ENCODE data around the gene TBC1D14.

TBC1D14 gene

GRCh38 chr4:7018281-7018680 lies 108.7 kb downstream of the TBC1D14 start:
- Histone ChIP-seq H3K4me3 (ENCODE audit: low read depth, low read length) (no peak overlapping the region), H3K4me1 (ENCODE audit: control insufficient read depth, insufficient read depth, low read length) (no peaks in the 10 kb centered on the region), H3K9me3 (ENCODE audit: control insufficient read depth, insufficient read depth, low read length) (no peaks in the 10 kb centered on the region), H3K27me3 (ENCODE audit: control insufficient read depth, insufficient read depth, low read length) (no peaks in the 10 kb centered on the region), H3K9ac (ENCODE audit: low read depth, low read length) (no peak overlapping the region), H3K36me3 (ENCODE audit: control insufficient read depth, insufficient read depth, low read length) (peaks cover 59% of the 10 kb centered on the region), H3K27ac (ENCODE audit: low read depth, low read length) (no peak overlapping the region)

GRCh38 chr4:7019367-7019766 lies 109.7 kb downstream of the TBC1D14 start:
- Histone ChIP-seq H3K4me1 (ENCODE audit: control insufficient read depth, insufficient read depth, low read length) (no peaks in the 10 kb centered on the region), H3K36me3 (ENCODE audit: control insufficient read depth, insufficient read depth, low read length) (peaks cover 56% of the 10 kb centered on the region), H3K27me3 (ENCODE audit: control insufficient read depth, insufficient read depth, low read length) (no peaks in the 10 kb centered on the region), H3K27ac (ENCODE audit: low read depth, low read length) (no peak overlapping the region), H3K4me3 (ENCODE audit: low read depth, low read length) (no peak overlapping the region), H3K9ac (ENCODE audit: low read depth, low read length) (no peak overlapping the region), H3K9me3 (ENCODE audit: control insufficient read depth, insufficient read depth, low read length) (no peaks in the 10 kb centered on the region)

- Histone ChIP-seq H3K4me3 (ENCODE audit: low read depth, low read length) (no peak overlapping the region), H3K27ac (ENCODE audit: low read depth, low read length) (no peak overlapping the region), H3K4me1 (ENCODE audit: control insufficient read depth, insufficient read depth, low read length) (no peaks in the 10 kb centered on the region), H3K27me3 (ENCODE audit: control insufficient read depth, insufficient read depth, low read length) (no peaks in the 10 kb centered on the region), H3K9me3 (ENCODE audit: control insufficient read depth, insufficient read depth, low read length) (no peaks in the 10 kb centered on the region), H3K36me3 (ENCODE audit: control insufficient read depth, insufficient read depth, low read length) (peaks cover 55% of the 10 kb centered on the region), H3K9ac (ENCODE audit: low read depth, low read length) (no peak overlapping the region)
Observed at GRCh38 chr4:7020290-7020689, 110.7 kb downstream of the TBC1D14 start.

GRCh38 chr4:7020856-7021255 lies 111.2 kb downstream of the TBC1D14 start:
- Histone ChIP-seq H3K9ac (ENCODE audit: low read depth, low read length) (no peak overlapping the region), H3K27ac (ENCODE audit: low read depth, low read length) (no peak overlapping the region), H3K9me3 (ENCODE audit: control insufficient read depth, insufficient read depth, low read length) (no peaks in the 10 kb centered on the region)

GRCh38 chr4:7021355-7021754 lies 111.7 kb downstream of the TBC1D14 start:
- Histone ChIP-seq H3K9me3 (ENCODE audit: control insufficient read depth, insufficient read depth, low read length) (no peaks in the 10 kb centered on the region), H3K36me3 (ENCODE audit: control insufficient read depth, insufficient read depth, low read length) (peaks cover 51% of the 10 kb centered on the region), H3K4me3 (ENCODE audit: low read depth, low read length) (no peak overlapping the region), H3K27me3 (ENCODE audit: control insufficient read depth, insufficient read depth, low read length) (no peaks in the 10 kb centered on the region), H3K27ac (ENCODE audit: low read depth, low read length) (no peak overlapping the region), H3K9ac (ENCODE audit: low read depth, low read length) (no peak overlapping the region), H3K4me1 (ENCODE audit: control insufficient read depth, insufficient read depth, low read length) (no peaks in the 10 kb centered on the region)

More at GRCh38 chr4:7020856-7021255, 111.2 kb downstream of the TBC1D14 start:
- Histone ChIP-seq H3K36me3 (ENCODE audit: control insufficient read depth, insufficient read depth, low read length) (peaks cover 55% of the 10 kb centered on the region), H3K4me1 (ENCODE audit: control insufficient read depth, insufficient read depth, low read length) (no peaks in the 10 kb centered on the region), H3K27me3 (ENCODE audit: control insufficient read depth, insufficient read depth, low read length) (no peaks in the 10 kb centered on the region), H3K4me3 (ENCODE audit: low read depth, low read length) (no peak overlapping the region)

- Histone ChIP-seq H3K27ac (ENCODE audit: low read depth, low read length) (no peak overlapping the region), H3K4me1 (ENCODE audit: control insufficient read depth, insufficient read depth, low read length) (no peaks in the 10 kb centered on the region), H3K9ac (ENCODE audit: low read depth, low read length) (no peak overlapping the region), H3K27me3 (ENCODE audit: control insufficient read depth, insufficient read depth, low read length) (no peaks in the 10 kb centered on the region), H3K36me3 (ENCODE audit: control insufficient read depth, insufficient read depth, low read length) (peaks cover 46% of the 10 kb centered on the region), H3K9me3 (ENCODE audit: control insufficient read depth, insufficient read depth, low read length) (no peaks in the 10 kb centered on the region), H3K4me3 (ENCODE audit: low read depth, low read length) (no peak overlapping the region)
Observed at GRCh38 chr4:7021930-7022664, 112.5 kb downstream of the TBC1D14 start.

- Histone ChIP-seq H3K36me3 (ENCODE audit: control insufficient read depth, insufficient read depth, low read length) (peaks cover 44% of the 10 kb centered on the region), H3K27ac (ENCODE audit: low read depth, low read length) (no peak overlapping the region), H3K9me3 (ENCODE audit: control insufficient read depth, insufficient read depth, low read length) (no peaks in the 10 kb centered on the region), H3K4me3 (ENCODE audit: low read depth, low read length) (no peak overlapping the region), H3K4me1 (ENCODE audit: control insufficient read depth, insufficient read depth, low read length) (no peaks in the 10 kb centered on the region), H3K9ac (ENCODE audit: low read depth, low read length) (no peak overlapping the region), H3K27me3 (ENCODE audit: control insufficient read depth, insufficient read depth, low read length) (no peaks in the 10 kb centered on the region)
Observed at GRCh38 chr4:7023486-7023885, 113.9 kb downstream of the TBC1D14 start.

GRCh38 chr4:7023901-7024300 lies 114.3 kb downstream of the TBC1D14 start:
- H3K27ac ChIP-seq (ENCODE audit: low read depth, low read length), result no peak overlapping the region
- H3K9ac ChIP-seq (ENCODE audit: low read depth, low read length), result no peak overlapping the region
- no peaks in the 10 kb centered on the region for H3K9me3 ChIP-seq (ENCODE audit: control insufficient read depth, insufficient read depth, low read length)
- H3K4me1 ChIP-seq (ENCODE audit: control insufficient read depth, insufficient read depth, low read length), result no peaks in the 10 kb centered on the region
- H3K4me3 ChIP-seq (ENCODE audit: low read depth, low read length), result no peak overlapping the region
- H3K27me3 ChIP-seq (ENCODE audit: control insufficient read depth, insufficient read depth, low read length), result no peaks in the 10 kb centered on the region
- peaks cover 46% of the 10 kb centered on the region for H3K36me3 ChIP-seq (ENCODE audit: control insufficient read depth, insufficient read depth, low read length)

GRCh38 chr4:7024336-7024890 lies 114.8 kb downstream of the TBC1D14 start:
- Histone ChIP-seq H3K4me1 (ENCODE audit: control insufficient read depth, insufficient read depth, low read length) (no peaks in the 10 kb centered on the region), H3K27ac (ENCODE audit: low read depth, low read length) (no peak overlapping the region), H3K9me3 (ENCODE audit: control insufficient read depth, insufficient read depth, low read length) (no peaks in the 10 kb centered on the region), H3K9ac (ENCODE audit: low read depth, low read length) (no peak overlapping the region), H3K36me3 (ENCODE audit: control insufficient read depth, insufficient read depth, low read length) (peaks cover 50% of the 10 kb centered on the region), H3K27me3 (ENCODE audit: control insufficient read depth, insufficient read depth, low read length) (no peaks in the 10 kb centered on the region), H3K4me3 (ENCODE audit: low read depth, low read length) (no peak overlapping the region)

GRCh38 chr4:7025040-7025602 lies 115.5 kb downstream of the TBC1D14 start:
- Histone ChIP-seq H3K9ac (ENCODE audit: low read depth, low read length) (no peak overlapping the region), H3K9me3 (ENCODE audit: control insufficient read depth, insufficient read depth, low read length) (no peaks in the 10 kb centered on the region), H3K36me3 (ENCODE audit: control insufficient read depth, insufficient read depth, low read length) (peaks cover 56% of the 10 kb centered on the region), H3K4me1 (ENCODE audit: control insufficient read depth, insufficient read depth, low read length) (no peaks in the 10 kb centered on the region), H3K4me3 (ENCODE audit: low read depth, low read length) (no peak overlapping the region), H3K27me3 (ENCODE audit: control insufficient read depth, insufficient read depth, low read length) (no peaks in the 10 kb centered on the region), H3K27ac (ENCODE audit: low read depth, low read length) (no peak overlapping the region)

GRCh38 chr4:7026107-7026506 lies 116.5 kb downstream of the TBC1D14 start:
- Histone ChIP-seq H3K9me3 (ENCODE audit: control insufficient read depth, insufficient read depth, low read length) (no peaks in the 10 kb centered on the region), H3K4me3 (ENCODE audit: low read depth, low read length) (no peak overlapping the region), H3K27me3 (ENCODE audit: control insufficient read depth, insufficient read depth, low read length) (no peaks in the 10 kb centered on the region), H3K36me3 (ENCODE audit: control insufficient read depth, insufficient read depth, low read length) (peaks cover 60% of the 10 kb centered on the region), H3K27ac (ENCODE audit: low read depth, low read length) (no peak overlapping the region), H3K4me1 (ENCODE audit: control insufficient read depth, insufficient read depth, low read length) (no peaks in the 10 kb centered on the region), H3K9ac (ENCODE audit: low read depth, low read length) (no peak overlapping the region)

Measured in HUES48 (cell line).